ENCODE results near the gene SUOX. TPM values are rescaled to one million over a fixed set of nuclear protein-coding genes. Genes with fewer than 3 reads are reported as not detected.

SUOX gene
- total RNA-seq (2012; rRNA removed) (13.1 and 19.4 TPM in 2 replicates), polyA plus RNA-seq (2012; rRNA removed) (17.8 and 19.2 TPM in 2 replicates), Bru-seq, nascent RNA (percentile 55 among the genes with signal in this experiment), BruChase-seq, experiment 1, labeled RNA remaining after a 6-hour chase (percentile 75 among the genes with signal in this experiment), BruChase-seq, experiment 2, labeled RNA remaining after a 2-hour chase (percentile 67 among the genes with signal in this experiment)
- 13.5 and 15.2 TPM in 2 replicates for polyA plus RNA-seq (2012; cell fraction: cytosol; rRNA removed)
- polyA plus RNA-seq (2012; cell fraction: nucleus; rRNA removed; ENCODE audit: low replicate concordance) = 20.2 and 25.1 TPM in 2 replicates
- long read RNA-seq, transcript SUOX-202 (4 exons, 2,306 nt) = minor isoform, 5 of 21 reads
- long read RNA-seq, transcript SUOX-201 (5 exons, 2,364 nt) = major isoform, 8 of 21 reads
- long read RNA-seq, partial matches to known transcripts = 2 of 21 reads
- long read RNA-seq, other reads (novel, unspliced or antisense) = 5 of 21 reads

- peak within 1 kb of the TSS; percentile 76 for H4K91ac ChIP-seq (ENCODE audit: insufficient read depth, low read depth, low read length)
- no peaks in the 10 kb centered on the region for H3K9me3 ChIP-seq (ENCODE audit: control insufficient read depth, insufficient read depth, low read length)
- peaks cover 17% of the 10 kb centered on the region for H3K36me3 ChIP-seq (ENCODE audit: control insufficient read depth, insufficient read depth, low read length)
- no peaks in the 10 kb centered on the region for H3K27me3 ChIP-seq (ENCODE audit: control insufficient read depth, insufficient read depth, low read length)
- ATAC-seq (ENCODE audit: low read depth) = peak; percentile 99
- H3K14ac ChIP-seq (replicated peaks; ENCODE audit: low read depth, low read length) = peak within 1 kb of the TSS; percentile 96
- ChIA-PET CTCF (interaction anchor here (0.6 to 1.8 kb wide), 5 partner anchors 10 to 44 kb away, joined by 3 to 11 read pairs (median 4); no protein-coding TSS in a partner anchor), POLR2A (ENCODE audit: unreplicated experiment) (interaction anchor here (0.5 kb wide), 2 partner anchors 13 to 81 kb away, joined by 6 to 8 read pairs; no protein-coding TSS in a partner anchor)
- peak; percentile 96 for DNase-seq
- no TSS peak for BruUV-seq (replicated peaks)
- peak within 1 kb of the TSS; percentile 83 for H3K9ac ChIP-seq (ENCODE audit: low read depth, low read length)
- H4K20me1 ChIP-seq (ENCODE audit: insufficient read depth, low read length) = no peaks in the 10 kb centered on the region; the same call in 1 of the 2 replicates
- H4K8ac ChIP-seq (ENCODE audit: low read depth in 2 of 2, low read length in 2 of 2) = peak within 1 kb of the TSS; percentile 48 to 95
- peak within 1 kb of the TSS; percentile 60 for H3K56ac ChIP-seq (ENCODE audit: extremely low read depth, insufficient read depth, low read length)
- in situ Hi-C loops (cut with MboI; ENCODE audit: low sequenced_read_pairs) (loop anchor here (5.0 kb wide), 1 partner anchor 40 kb away; no protein-coding TSS in a partner anchor), dilution Hi-C loops (cut with HindIII; ENCODE audit: low sequenced_read_pairs, unreplicated experiment) (no loop called here), intact Hi-C loops (cut with micrococcal nuclease) (loop anchor here (1.0 to 10.0 kb wide), 3 partner anchors 32 to 108 kb away; partner anchors contain the start of genes PA2G4 and RPS26)
- peak within 1 kb of the TSS; percentile 46 for H2AK5ac ChIP-seq (ENCODE audit: low read depth, low read length)
- peaks cover 5 to 16% of the 10 kb centered on the region in 2 experiments for H3K79me1 ChIP-seq (ENCODE audit: low read depth in 1 of 2, low read length in 2 of 2)
- no peaks in the 10 kb centered on the region for H3K9me1 ChIP-seq (ENCODE audit: insufficient read depth, low read length)
- peak within 1 kb of the TSS; percentile 97 for H2AFZ ChIP-seq (replicated peaks; ENCODE audit: low read length, poor library complexity)
- H3K18ac ChIP-seq (ENCODE audit: low read depth, low read length) = peak within 1 kb of the TSS; percentile 43
- H3K4me3 ChIP-seq (ENCODE audit: insufficient read depth, low read depth, low read length) = peak within 1 kb of the TSS; percentile 68
- peak within 1 kb of the TSS; percentile 72 for H4K5ac ChIP-seq (ENCODE audit: low read depth, low read length)
- H2BK20ac ChIP-seq (ENCODE audit: low read depth, low read length) = no peak within 1 kb of the TSS
- peak within 1 kb of the TSS; percentile 23; the same call in 1 of the 3 replicates for H2BK15ac ChIP-seq (ENCODE audit: low read depth, low read length)
- H2AK9ac ChIP-seq (replicated peaks; ENCODE audit: low read depth, low read length, poor library complexity) = peak within 1 kb of the TSS; percentile 84
- H2BK120ac ChIP-seq (ENCODE audit: low read depth, low read length) = peak within 1 kb of the TSS; percentile 4; the same call in 1 of the 2 replicates
- peak within 1 kb of the TSS; percentile 92 for H3K4me2 ChIP-seq (ENCODE audit: low read depth, low read length)
- H3K27ac ChIP-seq (ENCODE audit: insufficient read depth, low read length) = peak within 1 kb of the TSS; percentile 66
- H3K4me1 ChIP-seq (ENCODE audit: control insufficient read depth, insufficient read depth, low read length) = peaks cover 4% of the 10 kb centered on the region
- peak within 1 kb of the TSS; percentile 94 for H3K23ac ChIP-seq (ENCODE audit: low read depth, low read length)
- H3K4ac ChIP-seq (ENCODE audit: low read depth, low read length) = peak within 1 kb of the TSS; percentile 88
- WGBS, 2 experiments (ENCODE audit: extremely low coverage in 2 of 2, insufficient read length in 1 of 2) = 0% methylated on average over 2 of the region's 27 CpGs; no CpG with 5 or more reads in 1 of the 2 experiments
- H2BK5ac ChIP-seq (ENCODE audit: low read depth, low read length, poor library complexity, severe bottlenecking) = peak within 1 kb of the TSS; percentile 58
- TF ChIP-seq SMC3 (IDR thresholded peaks at IDR 0.05; ENCODE audit: low read depth, low read length) = no peak
- peak; percentile 81 for TF ChIP-seq RFX5 (IDR thresholded peaks at IDR 0.05; ENCODE audit: low read depth, low read length)
- no peak for TF ChIP-seq RCOR1 (IDR thresholded peaks at IDR 0.05; ENCODE audit: insufficient replicate concordance, low read length)
- TF ChIP-seq, protein P1, sequence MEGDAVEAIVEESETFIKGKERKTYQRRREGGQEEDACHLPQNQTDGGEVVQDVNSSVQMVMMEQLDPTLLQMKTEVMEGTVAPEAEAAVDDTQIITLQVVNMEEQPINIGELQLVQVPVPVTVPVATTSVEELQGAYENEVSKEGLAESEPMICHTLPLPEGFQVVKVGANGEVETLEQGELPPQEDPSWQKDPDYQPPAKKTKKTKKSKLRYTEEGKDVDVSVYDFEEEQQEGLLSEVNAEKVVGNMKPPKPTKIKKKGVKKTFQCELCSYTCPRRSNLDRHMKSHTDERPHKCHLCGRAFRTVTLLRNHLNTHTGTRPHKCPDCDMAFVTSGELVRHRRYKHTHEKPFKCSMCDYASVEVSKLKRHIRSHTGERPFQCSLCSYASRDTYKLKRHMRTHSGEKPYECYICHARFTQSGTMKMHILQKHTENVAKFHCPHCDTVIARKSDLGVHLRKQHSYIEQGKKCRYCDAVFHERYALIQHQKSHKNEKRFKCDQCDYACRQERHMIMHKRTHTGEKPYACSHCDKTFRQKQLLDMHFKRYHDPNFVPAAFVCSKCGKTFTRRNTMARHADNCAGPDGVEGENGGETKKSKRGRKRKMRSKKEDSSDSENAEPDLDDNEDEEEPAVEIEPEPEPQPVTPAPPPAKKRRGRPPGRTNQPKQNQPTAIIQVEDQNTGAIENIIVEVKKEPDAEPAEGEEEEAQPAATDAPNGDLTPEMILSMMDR (conservative IDR thresholded peaks at IDR 0.05; ENCODE audit: low read depth, low read length) = no peak
- TF ChIP-seq CEBPB (IDR thresholded peaks at IDR 0.05; ENCODE audit: low read depth, low read length) = no peak
- 0 out of 2 replicates have a peak, but pooled peaks have one; percentile 3 for TF ChIP-seq FOS (IDR thresholded peaks at IDR 0.05; ENCODE audit: low read depth, low read length)
- TF ChIP-seq, protein P2, sequence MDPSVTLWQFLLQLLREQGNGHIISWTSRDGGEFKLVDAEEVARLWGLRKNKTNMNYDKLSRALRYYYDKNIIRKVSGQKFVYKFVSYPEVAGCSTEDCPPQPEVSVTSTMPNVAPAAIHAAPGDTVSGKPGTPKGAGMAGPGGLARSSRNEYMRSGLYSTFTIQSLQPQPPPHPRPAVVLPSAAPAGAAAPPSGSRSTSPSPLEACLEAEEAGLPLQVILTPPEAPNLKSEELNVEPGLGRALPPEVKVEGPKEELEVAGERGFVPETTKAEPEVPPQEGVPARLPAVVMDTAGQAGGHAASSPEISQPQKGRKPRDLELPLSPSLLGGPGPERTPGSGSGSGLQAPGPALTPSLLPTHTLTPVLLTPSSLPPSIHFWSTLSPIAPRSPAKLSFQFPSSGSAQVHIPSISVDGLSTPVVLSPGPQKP (IDR thresholded peaks at IDR 0.05; ENCODE audit: borderline replicate concordance, low read depth, low read length) = no peak
- TF ChIP-seq RAD21 (IDR thresholded peaks at IDR 0.05; ENCODE audit: low read length) = no peak; the same call in 1 of the 2 replicates
- no peak for TF ChIP-seq NFE2L2 (IDR thresholded peaks at IDR 0.05; ENCODE audit: low read depth, low read length)
- TF ChIP-seq, protein P3, sequence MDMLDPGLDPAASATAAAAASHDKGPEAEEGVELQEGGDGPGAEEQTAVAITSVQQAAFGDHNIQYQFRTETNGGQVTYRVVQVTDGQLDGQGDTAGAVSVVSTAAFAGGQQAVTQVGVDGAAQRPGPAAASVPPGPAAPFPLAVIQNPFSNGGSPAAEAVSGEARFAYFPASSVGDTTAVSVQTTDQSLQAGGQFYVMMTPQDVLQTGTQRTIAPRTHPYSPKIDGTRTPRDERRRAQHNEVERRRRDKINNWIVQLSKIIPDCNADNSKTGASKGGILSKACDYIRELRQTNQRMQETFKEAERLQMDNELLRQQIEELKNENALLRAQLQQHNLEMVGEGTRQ (IDR thresholded peaks at IDR 0.05; ENCODE audit: low read depth, low read length) = no peak
Measured at GRCh38 chr12:55996715-55997534, at the start of gene SUOX. Gene SUOX, plus strand, starts transcription at chr12:55997276. Its CDS starts 4,946 bp downstream, at chr12:56002222.

Measured in IMR-90 (cell line).